GM12892 (cell line): ENCODE results near the gene IGSF21.

ENCODE experiments used
- POLR2A ChIP-seq: IDR thresholded peaks from 2 replicates; pipeline ENCODE4 v1.6.1; 2011; ENCODE audit warnings: low read depth, low read length, control low read depth
- POLR2AphosphoS5 ChIP-seq: IDR thresholded peaks from 2 replicates; pipeline ENCODE4 v1.6.1; 2011; ENCODE audit warnings: low read depth, low read length, control low read depth

- no peak for TF ChIP-seq POLR2A
- TF ChIP-seq POLR2AphosphoS5, result no peak
Measured at GRCh38 chr1:18107369-18108298, at the start of gene IGSF21.
